Activated CD8-positive, alpha-beta T cell treated with anti-CD3 and anti-CD28 coated beads for 36 hours (primary cell): Measurements from ENCODE around the gene PET117. TPM values are rescaled to one million over a fixed set of nuclear protein-coding genes. Genes with fewer than 3 reads are reported as not detected.
A peak's percentile ranks its signal among the peaks of the same experiment; 100 is the strongest.
"Not testable (repeated sequence)": the region's sequence is repeated elsewhere in the genome, so short reads cannot be mapped to it uniquely, and the experiment has no call there.

Experiments used
- ATAC-seq: fragments of 200-7000 bp; cut with Tn5 transposase; one replicate; pipeline ENCODE4 v1.10.0; 2021; ENCODE audit warnings: mild to moderate bottlenecking, moderate library complexity
- CTCF ChIA-PET: fragments of 350-600 bp; sonication (Branson Sonifier 250); formaldehyde crosslinking; loops from one replicate; lab custom pipeline; 2021; ENCODE audit warnings: antibody characterized with exemption; lab: Charles Lee
- POLR2A ChIA-PET: fragments of 350-600 bp; sonication (Branson Sonifier 250); formaldehyde crosslinking; loops from one replicate; lab custom pipeline; 2021; ENCODE audit warnings: antibody characterized with exemption; lab: Charles Lee
- DNase-seq: peaks from one replicate; pipeline ENCODE4 v3.0.0-alpha.2; 2020
- H3K27ac Mint-ChIP-seq: one replicate; pipeline ENCODE4 v1.8.0; 2021; ENCODE audit warnings: mild to moderate bottlenecking, mixed read lengths
- H3K27me3 Mint-ChIP-seq: one replicate; pipeline ENCODE4 v1.8.0; 2021; ENCODE audit warnings: mixed read lengths
- H3K36me3 Mint-ChIP-seq: one replicate; pipeline ENCODE4 v1.8.0; 2021; ENCODE audit warnings: low read depth, mixed read lengths
- H3K4me1 Mint-ChIP-seq: one replicate; pipeline ENCODE4 v1.8.0; 2021; ENCODE audit warnings: low read depth, mixed read lengths
- H3K4me3 Mint-ChIP-seq: one replicate; pipeline ENCODE4 v1.8.0; 2021; ENCODE audit warnings: mild to moderate bottlenecking, moderate library complexity, mixed read lengths
- H3K9me3 Mint-ChIP-seq: one replicate; pipeline ENCODE4 v1.8.0; 2021; ENCODE audit warnings: mixed read lengths
- CTCF ChIP-seq: fragments of 200-600 bp; IDR thresholded peaks from one replicate; pipeline ENCODE4 v1.8.0; 2022; ENCODE audit warnings: antibody characterized with exemption, mild to moderate bottlenecking
- intact Hi-C: fragments of 100-400 bp; cut with micrococcal nuclease; formaldehyde crosslinking; loops from one replicate; pipeline ENCODE4 v1.10.0; 2022
- total RNA-seq, 2 experiments: library from RNA; stranded (reverse); gene quantifications; one replicate each; pipeline ENCODE4 v1.2.3, GENCODE V29; 2021

The PET117 gene
- total RNA-seq, 2 experiments from 2014 or later: 17.2 to 19.4 TPM

- no peak for TF ChIP-seq CTCF
- ChIA-PET CTCF (no interaction called here), POLR2A (no interaction called here)
- Mint-ChIP-seq H3K27me3 (peaks cover 14% of the 10 kb centered on the region), H3K4me3 (no peak overlapping the region), H3K9me3 (no peaks in the 10 kb centered on the region), H3K27ac (no peak overlapping the region), H3K36me3 (no peaks in the 10 kb centered on the region), H3K4me1 (no peaks in the 10 kb centered on the region)
- ATAC-seq (no peak), DNase-seq (no peak)
- intact Hi-C loops: no loop called here
Measured at GRCh38 chr20:18101125-18101810, 36.4 kb upstream of the PET117 start.

- ChIA-PET POLR2A (no interaction called here), CTCF (no interaction called here)
- H3K9me3 Mint-ChIP-seq: no peaks in the 10 kb centered on the region
Measured at GRCh38 chr20:18103497-18103896, 34.2 kb upstream of the PET117 start.

GRCh38 chr20:18108326-18108725 lies 29.3 kb upstream of the PET117 start:
- intact Hi-C loops: no loop called here
- Mint-ChIP-seq H3K9me3 (no peaks in the 10 kb centered on the region), H3K4me1 (no peaks in the 10 kb centered on the region), H3K36me3 (no peaks in the 10 kb centered on the region), H3K27ac (no peak overlapping the region), H3K27me3 (no peaks in the 10 kb centered on the region), H3K4me3 (no peak overlapping the region)
- DNase-seq (no peak), ATAC-seq (no peak)
- POLR2A ChIA-PET: no interaction called here
- CTCF ChIA-PET: no interaction called here
- no peak for TF ChIP-seq CTCF

More at GRCh38 chr20:18103497-18103896, 34.2 kb upstream of the PET117 start:
- Mint-ChIP-seq H3K27me3 (peaks cover 12% of the 10 kb centered on the region), H3K4me3 (no peak overlapping the region), H3K4me1 (no peaks in the 10 kb centered on the region), H3K27ac (no peak overlapping the region), H3K36me3 (no peaks in the 10 kb centered on the region)
- no peak for DNase-seq
- intact Hi-C loops: no loop called here
- TF ChIP-seq CTCF: no peak
- no peak for ATAC-seq

- H3K36me3 Mint-ChIP-seq, CTCF ChIA-PET, H3K4me1 Mint-ChIP-seq, POLR2A ChIA-PET, H3K27me3 Mint-ChIP-seq, H3K4me3 Mint-ChIP-seq, intact Hi-C loops, H3K9me3 Mint-ChIP-seq: not testable (repeated sequence)
- peak overlapping the region; percentile 52 for H3K27ac Mint-ChIP-seq
- peak; percentile 49 for DNase-seq
- peak; percentile 86 for ATAC-seq
Measured at GRCh38 chr20:18128574-18128973, 9.1 kb upstream of the PET117 start.

GRCh38 chr20:18132663-18133062 lies 5.0 kb upstream of the PET117 start:
- H3K4me3 Mint-ChIP-seq: no peak overlapping the region
- TF ChIP-seq CTCF: no peak
- peaks cover 11% of the 10 kb centered on the region for H3K4me1 Mint-ChIP-seq
- H3K27ac Mint-ChIP-seq: no peak overlapping the region
- DNase-seq (no peak), ATAC-seq (no peak)
- ChIA-PET POLR2A (no interaction called here), CTCF (no interaction called here)
- no peaks in the 10 kb centered on the region for H3K27me3 Mint-ChIP-seq
- peaks cover 2% of the 10 kb centered on the region for H3K9me3 Mint-ChIP-seq
- no peaks in the 10 kb centered on the region for H3K36me3 Mint-ChIP-seq
- intact Hi-C loops: no loop called here
